IPS-20b (cell line): ENCODE measurements around the gene ATP8B4.

ENCODE experiments used
- H3K27ac ChIP-seq: one replicate; pipeline ENCODE4 v1.5.1; 2013; ENCODE audit warnings: low read length
- H3K27me3 ChIP-seq: 2 replicates; pipeline ENCODE4 v1.6.1; 2013; ENCODE audit warnings: mild to moderate bottlenecking, low read length, inconsistent platforms; ENCODE audit not compliant: insufficient read depth
- H3K36me3 ChIP-seq: 2 replicates; pipeline ENCODE4 v1.6.1; 2013; ENCODE audit warnings: low read depth, mild to moderate bottlenecking, inconsistent platforms, low read length, moderate library complexity; ENCODE audit not compliant: insufficient read depth
- H3K4me1 ChIP-seq: 2 replicates; pipeline ENCODE4 v1.6.1; 2013; ENCODE audit warnings: mild to moderate bottlenecking, control low read depth, inconsistent platforms, low read length, moderate library complexity; ENCODE audit not compliant: insufficient read depth
- H3K4me3 ChIP-seq: 2 replicates; pipeline ENCODE4 v1.5.1; 2013; ENCODE audit warnings: mild to moderate bottlenecking, low read length, inconsistent platforms
- H3K9ac ChIP-seq: 2 replicates; pipeline ENCODE4 v1.6.1; 2013; ENCODE audit warnings: low read depth, mild to moderate bottlenecking, inconsistent platforms, low read length, moderate library complexity
- H3K9me3 ChIP-seq: 2 replicates; pipeline ENCODE4 v1.6.1; 2013; ENCODE audit warnings: mild to moderate bottlenecking, low read depth, low read length, inconsistent platforms; ENCODE audit not compliant: insufficient read depth

ATP8B4 gene

DNA sequence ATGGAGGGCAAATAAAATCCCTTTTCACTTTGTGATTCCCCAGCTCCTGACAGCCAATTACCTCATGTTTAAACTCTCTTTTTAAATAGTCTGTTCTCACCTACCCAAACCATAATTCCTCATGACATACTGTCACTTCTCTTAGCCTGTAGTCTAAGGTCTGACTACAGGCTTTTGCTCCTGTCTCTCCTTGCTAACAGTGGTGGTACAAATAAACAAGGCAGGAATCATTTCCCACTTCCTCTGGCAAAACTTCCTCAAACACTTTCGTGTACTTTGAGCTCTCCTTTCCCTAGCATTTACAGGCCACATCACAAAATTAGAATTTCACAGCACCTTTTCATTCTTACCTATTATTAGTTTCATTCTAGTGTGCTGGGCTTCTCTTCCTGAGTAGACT, 51.8 kb downstream of the ATP8B4 start:
- Histone ChIP-seq H3K4me3 (no peak overlapping the region), H3K36me3 (no peaks in the 10 kb centered on the region), H3K27ac (no peak overlapping the region), H3K9ac (no peak overlapping the region), H3K9me3 (no peaks in the 10 kb centered on the region), H3K4me1 (no peaks in the 10 kb centered on the region), H3K27me3 (no peaks in the 10 kb centered on the region)

DNA sequence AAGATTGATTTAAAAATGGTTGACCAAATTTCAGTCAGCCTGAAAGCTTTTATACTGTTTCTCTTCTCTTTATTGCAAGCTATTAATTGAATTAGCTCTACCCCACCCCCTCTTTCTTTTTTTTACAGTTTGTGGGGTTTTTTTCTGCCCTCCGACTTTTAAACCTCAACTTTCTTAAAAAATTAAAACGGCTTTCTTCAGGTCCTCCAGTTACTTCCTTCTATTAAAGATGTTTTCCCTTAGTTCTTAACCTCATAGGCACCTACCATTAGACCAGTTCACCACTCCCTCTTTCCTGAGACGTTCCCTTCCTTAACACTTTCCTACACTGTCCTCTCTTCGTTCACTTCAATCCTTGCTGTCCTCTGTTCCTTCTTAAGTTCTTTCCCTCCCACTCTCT, 52.4 kb downstream of the ATP8B4 start:
- no peaks in the 10 kb centered on the region for H3K9me3 ChIP-seq

DNA sequence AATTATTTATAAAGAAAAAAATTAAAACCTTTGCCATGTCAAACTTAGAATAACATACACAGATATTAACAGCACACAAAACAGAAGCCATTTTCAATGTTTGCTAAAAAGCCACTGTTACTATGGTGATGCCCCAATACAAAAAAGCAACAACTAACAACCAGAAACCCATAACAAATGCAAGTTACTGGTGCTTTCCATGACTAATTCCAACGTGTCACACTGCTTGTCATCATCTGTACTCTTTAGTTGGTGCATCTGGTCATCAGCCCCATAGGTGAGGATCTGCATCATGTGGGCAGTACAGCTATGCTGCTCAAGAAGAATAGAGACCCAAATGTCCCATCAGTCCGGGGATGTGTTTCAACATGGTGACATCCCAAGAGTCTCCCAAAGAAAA, 52.8 kb downstream of the ATP8B4 start:
- Histone ChIP-seq H3K9me3 (no peaks in the 10 kb centered on the region), H3K9ac (no peak overlapping the region), H3K36me3 (no peaks in the 10 kb centered on the region), H3K4me1 (0 out of 2 replicates have a peak, but pooled peaks cover 2% of the 10 kb centered on the region), H3K27ac (no peak overlapping the region), H3K27me3 (no peaks in the 10 kb centered on the region), H3K4me3 (no peak overlapping the region)

More for the DNA sequence above, 52.4 kb downstream of the ATP8B4 start:
- Histone ChIP-seq H3K27me3 (no peaks in the 10 kb centered on the region), H3K4me3 (no peak overlapping the region), H3K27ac (no peak overlapping the region), H3K36me3 (no peaks in the 10 kb centered on the region), H3K9ac (no peak overlapping the region), H3K4me1 (no peaks in the 10 kb centered on the region)

DNA sequence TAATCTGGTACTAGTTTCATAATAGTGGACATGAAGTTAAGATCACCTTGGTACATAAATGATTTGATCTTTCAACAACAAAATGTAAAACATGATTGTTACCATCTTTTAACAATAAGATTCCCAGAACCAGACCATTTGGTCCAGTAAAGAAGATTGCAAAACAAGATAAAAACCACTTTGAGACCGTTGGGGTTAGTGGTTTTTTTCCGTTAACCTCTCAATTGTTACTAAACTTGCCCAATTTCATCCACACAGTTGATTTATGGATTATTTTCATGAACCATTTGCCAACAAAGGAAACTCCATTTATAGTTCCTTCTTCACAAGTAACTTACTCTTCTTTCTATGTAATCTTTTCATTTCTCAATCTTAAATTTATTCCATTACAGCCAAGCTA, 53.8 kb downstream of the ATP8B4 start:
- Histone ChIP-seq H3K4me1 (peaks cover 10% of the 10 kb centered on the region; the same call in 1 of the 2 replicates), H3K27me3 (no peaks in the 10 kb centered on the region)

DNA sequence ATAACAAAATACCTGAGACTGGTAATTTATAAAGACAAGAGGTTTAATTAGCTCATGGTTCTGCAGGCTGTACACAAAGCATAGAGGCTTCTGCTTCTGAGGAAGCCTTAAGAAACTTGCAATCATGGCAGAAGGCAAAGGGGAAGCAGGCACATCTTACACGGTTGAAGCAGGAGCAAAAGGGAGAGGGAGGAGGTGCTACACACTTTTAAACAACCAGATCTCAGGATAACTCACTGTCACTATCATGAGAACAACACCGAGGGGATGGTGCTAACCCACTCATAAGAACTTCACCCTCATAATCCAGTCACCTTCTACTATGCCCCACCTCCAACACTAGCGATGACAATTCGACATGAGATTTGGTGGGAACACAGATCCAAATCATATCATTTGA, 54.4 kb downstream of the ATP8B4 start:
- Histone ChIP-seq H3K27me3 (no peaks in the 10 kb centered on the region), H3K9me3 (no peaks in the 10 kb centered on the region), H3K4me1 (peaks cover 16% of the 10 kb centered on the region; the same call in 1 of the 2 replicates), H3K9ac (no peak overlapping the region), H3K4me3 (no peak overlapping the region), H3K36me3 (no peaks in the 10 kb centered on the region), H3K27ac (no peak overlapping the region)

More for the DNA sequence above, 53.8 kb downstream of the ATP8B4 start:
- no peak overlapping the region for H3K9ac ChIP-seq
- H3K27ac ChIP-seq: no peak overlapping the region
- H3K36me3 ChIP-seq: no peaks in the 10 kb centered on the region
- no peak overlapping the region for H3K4me3 ChIP-seq
- no peaks in the 10 kb centered on the region for H3K9me3 ChIP-seq

DNA sequence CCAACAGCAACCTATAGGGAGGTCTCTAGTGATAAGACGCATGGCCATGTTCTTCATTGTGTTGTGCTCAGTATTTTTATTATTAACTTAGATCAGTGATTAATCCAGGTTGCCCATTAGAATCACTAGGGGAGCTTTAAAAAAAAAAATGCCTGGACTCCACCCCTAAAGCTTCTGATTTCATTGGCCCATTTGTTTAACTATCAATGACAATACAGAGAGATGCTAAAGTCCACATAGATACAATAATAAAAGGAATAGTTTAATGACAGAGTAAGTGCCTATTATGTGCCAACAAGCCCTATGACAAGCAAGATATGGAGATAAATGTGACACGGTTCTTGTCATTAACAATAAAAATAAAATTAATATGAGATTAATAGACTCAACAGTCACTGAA, 55.8 kb downstream of the ATP8B4 start:
- Histone ChIP-seq H3K4me1 (peaks cover 20% of the 10 kb centered on the region; the same call in 1 of the 2 replicates), H3K36me3 (no peaks in the 10 kb centered on the region), H3K9me3 (no peaks in the 10 kb centered on the region), H3K4me3 (no peak overlapping the region), H3K27me3 (no peaks in the 10 kb centered on the region), H3K27ac (no peak overlapping the region), H3K9ac (no peak overlapping the region)

DNA sequence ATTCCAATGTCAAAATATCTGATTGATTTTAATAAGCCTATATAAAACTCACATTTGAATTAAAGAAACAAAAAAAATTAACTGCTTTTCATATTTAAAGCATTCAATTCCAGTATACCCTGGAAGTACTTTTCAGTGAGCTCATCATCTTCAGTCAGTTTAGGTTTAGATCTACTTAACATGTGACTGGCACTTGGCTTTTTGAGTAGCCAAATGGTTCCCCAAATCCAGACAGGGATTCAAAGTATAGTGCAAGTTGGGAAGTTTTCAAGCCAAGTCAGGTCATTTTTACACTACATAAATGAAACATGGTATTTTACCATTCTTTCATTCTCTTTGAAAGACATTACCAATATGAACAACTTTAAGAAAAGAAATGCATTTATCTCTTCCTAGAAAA, 57.5 kb downstream of the ATP8B4 start:
- H3K9me3 ChIP-seq: no peaks in the 10 kb centered on the region
- no peak overlapping the region for H3K9ac ChIP-seq

DNA sequence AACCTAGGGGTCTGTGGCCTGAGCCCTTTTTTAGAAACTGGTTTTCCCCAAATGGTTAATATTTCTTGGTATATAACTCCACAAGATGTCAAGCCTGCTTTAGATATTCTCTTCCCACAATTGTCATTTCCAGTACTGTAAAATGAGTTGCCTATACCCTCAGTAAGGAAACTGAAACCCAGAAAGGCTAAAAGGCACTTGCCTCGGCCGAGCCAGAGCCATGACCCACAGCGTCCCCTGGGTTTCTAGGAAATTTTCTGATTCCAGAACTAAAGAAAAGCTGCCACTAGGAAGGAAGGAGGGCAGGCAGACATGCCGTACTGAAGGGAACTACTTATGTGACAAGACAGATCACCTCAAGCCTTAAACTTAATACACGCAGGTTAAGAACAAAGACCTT, 59.1 kb downstream of the ATP8B4 start:
- H3K27me3 ChIP-seq: no peaks in the 10 kb centered on the region
- no peaks in the 10 kb centered on the region for H3K9me3 ChIP-seq
- H3K36me3 ChIP-seq: no peaks in the 10 kb centered on the region
- no peak overlapping the region for H3K4me3 ChIP-seq
- peaks cover 20% of the 10 kb centered on the region; the same call in 1 of the 2 replicates for H3K4me1 ChIP-seq
- H3K27ac ChIP-seq: no peak overlapping the region
- H3K9ac ChIP-seq: 0 out of 2 replicates have a peak overlapping the region, but pooled peaks have one; percentile 4

More for the DNA sequence above, 57.5 kb downstream of the ATP8B4 start:
- Histone ChIP-seq H3K27ac (no peak overlapping the region), H3K4me3 (no peak overlapping the region), H3K36me3 (no peaks in the 10 kb centered on the region), H3K27me3 (no peaks in the 10 kb centered on the region), H3K4me1 (peaks cover 20% of the 10 kb centered on the region; the same call in 1 of the 2 replicates)

DNA sequence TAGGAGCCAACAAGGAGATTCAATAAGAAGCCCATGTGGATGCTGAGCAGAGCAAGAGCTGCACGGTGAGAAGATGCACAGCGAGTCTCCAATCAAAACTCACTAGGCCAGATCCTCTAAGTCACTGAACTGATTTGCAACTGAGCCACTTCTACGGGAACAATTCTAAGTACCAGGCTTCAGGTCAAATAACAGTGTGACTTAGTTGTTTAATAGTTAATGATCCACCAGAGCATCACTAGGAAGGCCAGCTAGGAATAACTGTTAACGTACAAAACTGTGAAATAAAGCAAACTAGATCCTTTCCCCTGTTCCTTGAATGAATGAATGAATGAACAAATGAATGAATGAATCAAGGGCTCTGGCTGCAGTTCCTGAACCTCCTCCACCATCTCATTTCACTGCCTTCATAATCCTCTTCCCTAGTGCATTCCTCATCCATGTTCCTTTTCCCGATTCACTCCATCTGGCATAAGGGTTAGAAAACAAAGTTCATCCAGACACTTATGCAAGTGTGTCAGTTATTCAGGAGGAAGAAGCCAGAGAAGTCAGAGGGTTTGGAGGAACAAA, 59.7 kb downstream of the ATP8B4 start:
- H3K4me3 ChIP-seq: no peak overlapping the region
- H3K9me3 ChIP-seq: no peaks in the 10 kb centered on the region
- H3K27me3 ChIP-seq: no peaks in the 10 kb centered on the region
- H3K4me1 ChIP-seq: peaks cover 20% of the 10 kb centered on the region; the same call in 1 of the 2 replicates
- H3K27ac ChIP-seq: no peak overlapping the region
- H3K9ac ChIP-seq: no peak overlapping the region
- no peaks in the 10 kb centered on the region for H3K36me3 ChIP-seq

DNA sequence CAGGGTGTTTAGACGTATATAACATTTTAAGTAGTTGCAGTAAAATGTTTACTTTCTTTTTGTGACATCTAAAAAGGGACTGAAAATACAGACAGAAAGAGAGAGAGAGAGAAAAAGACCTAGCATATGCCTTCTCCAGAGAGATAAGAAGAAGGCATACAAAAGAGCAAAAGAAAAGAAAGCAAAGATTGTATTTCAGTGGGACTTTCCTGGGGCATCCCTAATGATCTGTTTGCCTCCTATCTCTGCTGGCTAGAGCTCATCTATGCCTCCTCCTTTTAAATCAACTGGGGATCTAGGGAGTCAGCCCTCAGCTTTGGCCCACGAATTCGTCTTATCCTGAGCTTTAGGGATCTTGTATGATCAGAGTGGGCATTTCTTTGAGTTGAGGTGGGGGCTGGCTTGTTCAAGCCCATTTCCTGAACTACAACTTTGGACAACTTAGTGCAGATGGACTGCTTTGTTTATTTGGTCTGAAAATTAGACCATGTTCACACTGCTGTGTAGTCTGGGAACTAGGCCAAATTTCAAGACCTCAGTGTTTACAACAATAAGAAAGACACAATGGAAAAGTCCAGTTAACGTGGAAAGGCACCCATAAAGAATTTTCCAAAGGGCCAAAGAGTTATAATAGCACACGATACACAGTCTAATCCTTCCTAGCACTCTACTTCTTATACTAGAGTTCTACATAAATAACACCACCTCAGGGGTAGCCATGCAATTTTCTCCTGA, 61.0 kb downstream of the ATP8B4 start:
- Histone ChIP-seq H3K9me3 (no peaks in the 10 kb centered on the region), H3K9ac (no peak overlapping the region), H3K27me3 (no peaks in the 10 kb centered on the region), H3K4me3 (no peak overlapping the region), H3K27ac (no peak overlapping the region), H3K4me1 (peaks cover 20% of the 10 kb centered on the region; the same call in 1 of the 2 replicates), H3K36me3 (no peaks in the 10 kb centered on the region)

DNA sequence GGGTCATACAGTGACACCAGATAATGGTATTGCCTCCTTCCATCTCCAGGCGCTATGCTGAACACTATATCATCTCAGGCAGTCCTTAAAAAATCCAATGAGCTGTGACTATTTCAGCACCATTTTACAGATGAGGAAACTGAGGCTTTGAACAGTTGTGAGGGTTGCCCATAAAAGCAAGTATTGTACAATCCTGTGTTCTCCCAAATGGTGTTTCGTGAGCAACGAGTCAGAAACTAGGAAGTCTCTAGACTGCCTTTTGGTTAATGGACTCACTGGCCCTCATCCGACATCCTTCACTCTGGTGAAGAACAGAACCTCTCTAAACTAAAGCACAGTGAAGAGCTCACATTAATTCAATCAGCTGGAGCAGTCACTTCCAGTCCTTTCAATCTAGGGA, 61.8 kb downstream of the ATP8B4 start:
- Histone ChIP-seq H3K9ac (no peak overlapping the region), H3K4me3 (no peak overlapping the region), H3K9me3 (no peaks in the 10 kb centered on the region)

DNA sequence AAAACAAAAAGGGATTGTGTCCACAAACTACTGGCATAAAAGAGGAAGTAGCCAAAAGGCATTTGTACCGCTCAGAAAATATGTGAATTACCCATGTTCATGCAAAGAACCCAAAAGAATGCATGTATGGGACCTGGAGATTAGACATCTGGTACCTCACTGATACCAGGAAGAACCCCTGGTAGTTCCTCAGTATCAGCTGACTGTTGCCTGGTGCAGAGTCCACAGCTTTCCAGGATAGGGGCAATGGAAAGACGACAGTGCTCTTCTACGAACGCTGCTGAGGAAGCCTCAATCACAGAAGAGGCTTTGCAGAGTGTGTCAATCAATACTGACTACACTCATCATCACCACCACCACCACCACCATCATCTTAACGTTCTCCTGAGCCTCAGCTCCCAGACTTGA, 63.3 kb downstream of the ATP8B4 start:
- no peak overlapping the region for H3K9ac ChIP-seq
- no peaks in the 10 kb centered on the region for H3K36me3 ChIP-seq
- H3K27me3 ChIP-seq: no peaks in the 10 kb centered on the region
- no peak overlapping the region for H3K27ac ChIP-seq
- peaks cover 15% of the 10 kb centered on the region; the same call in 1 of the 2 replicates for H3K4me1 ChIP-seq
- H3K4me3 ChIP-seq: no peak overlapping the region
- no peaks in the 10 kb centered on the region for H3K9me3 ChIP-seq

More for the DNA sequence above, 61.8 kb downstream of the ATP8B4 start:
- no peaks in the 10 kb centered on the region for H3K36me3 ChIP-seq
- no peak overlapping the region for H3K27ac ChIP-seq
- no peaks in the 10 kb centered on the region for H3K27me3 ChIP-seq
- H3K4me1 ChIP-seq: peaks cover 20% of the 10 kb centered on the region; the same call in 1 of the 2 replicates
